Lower lobe of right lung (tissue), 2 donors: ENCODE results near the gene ANKRD42. TPM values are rescaled to one million over a fixed set of nuclear protein-coding genes. Genes with fewer than 3 reads are reported as not detected.

ENCODE experiments used
- ATAC-seq, 2 donors: fragments of 200-7000 bp; cut with Tn5 transposase; one replicate each; pipeline ENCODE4 v1.9.1; 2020 to 2022; ENCODE audit warnings: mild to moderate bottlenecking in 2 of 2, moderate library complexity in 2 of 2
- DNase-seq: peaks from one replicate; pipeline ENCODE4 v3.0.0-alpha.2; 2020
- H3K27ac ChIP-seq: fragments of 200-600 bp; one replicate; pipeline ENCODE4 v1.8.0; 2022
- H3K27me3 ChIP-seq: fragments of 200-600 bp; one replicate; pipeline ENCODE4 v1.8.0; 2022; ENCODE audit warnings: low read depth
- H3K36me3 ChIP-seq: fragments of 200-600 bp; one replicate; pipeline ENCODE4 v1.8.0; 2022; ENCODE audit warnings: mild to moderate bottlenecking
- H3K4me1 ChIP-seq: fragments of 200-600 bp; one replicate; pipeline ENCODE4 v1.8.0; 2022
- H3K4me3 ChIP-seq: fragments of 200-600 bp; one replicate; pipeline ENCODE4 v1.8.0; 2022; ENCODE audit warnings: mild to moderate bottlenecking
- H3K9me3 ChIP-seq: fragments of 200-600 bp; one replicate; pipeline ENCODE4 v1.8.0; 2022
- intact Hi-C: fragments of 100-400 bp; cut with DNase I; formaldehyde crosslinking; loops from one replicate; pipeline ENCODE4 v1.11.0; 2022
- total RNA-seq: library from RNA; stranded (reverse); fragmentation: NEBNext Ultra II Directional; extraction: Animal tissue kit (Norgen Biotek cat#: 25700); gene quantifications from one replicate; pipeline ENCODE4 v1.2.1, GENCODE V29; 2021
- TF ChIP-seq, protein P1 (sequence below): fragments of 200-600 bp; IDR thresholded peaks from one replicate; pipeline ENCODE4 v1.8.0; 2022; ENCODE audit warnings: antibody characterized with exemption, mild to moderate bottlenecking
- donor health status: DM: no; HTN: yes; CAD: no; lungs with severe emphysema.

Gene ANKRD42
- total RNA-seq, 1 donor from 2014 or later = 15.9 TPM

DNA sequence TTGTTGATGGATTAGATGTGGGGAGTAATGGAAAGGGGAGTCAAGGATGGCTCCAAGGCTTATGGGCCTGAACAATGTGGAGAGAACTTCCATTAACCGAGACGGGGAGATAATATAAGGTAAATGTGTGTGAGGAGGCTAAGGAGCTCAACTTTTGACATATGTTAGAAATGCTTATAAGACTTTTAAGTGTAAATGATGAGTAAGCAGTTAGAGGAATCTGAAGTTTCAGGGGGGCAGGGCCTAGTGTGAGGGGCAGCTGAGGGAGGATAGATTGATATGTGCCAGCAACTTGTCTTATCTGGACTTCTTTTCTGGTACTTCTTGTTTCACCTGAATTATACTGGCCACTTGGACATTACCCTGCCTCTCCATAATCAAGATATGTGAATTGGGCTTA lies 29.9 kb downstream of the ANKRD42 start:
- DNase-seq = no peak
- no peak for ATAC-seq
- Histone ChIP-seq H3K36me3 (no peaks in the 10 kb centered on the region), H3K4me3 (no peak overlapping the region), H3K4me1 (no peaks in the 10 kb centered on the region), H3K27me3 (no peaks in the 10 kb centered on the region), H3K27ac (no peak overlapping the region), H3K9me3 (no peaks in the 10 kb centered on the region)
- intact Hi-C loops = no loop called here
- TF ChIP-seq, protein P1, sequence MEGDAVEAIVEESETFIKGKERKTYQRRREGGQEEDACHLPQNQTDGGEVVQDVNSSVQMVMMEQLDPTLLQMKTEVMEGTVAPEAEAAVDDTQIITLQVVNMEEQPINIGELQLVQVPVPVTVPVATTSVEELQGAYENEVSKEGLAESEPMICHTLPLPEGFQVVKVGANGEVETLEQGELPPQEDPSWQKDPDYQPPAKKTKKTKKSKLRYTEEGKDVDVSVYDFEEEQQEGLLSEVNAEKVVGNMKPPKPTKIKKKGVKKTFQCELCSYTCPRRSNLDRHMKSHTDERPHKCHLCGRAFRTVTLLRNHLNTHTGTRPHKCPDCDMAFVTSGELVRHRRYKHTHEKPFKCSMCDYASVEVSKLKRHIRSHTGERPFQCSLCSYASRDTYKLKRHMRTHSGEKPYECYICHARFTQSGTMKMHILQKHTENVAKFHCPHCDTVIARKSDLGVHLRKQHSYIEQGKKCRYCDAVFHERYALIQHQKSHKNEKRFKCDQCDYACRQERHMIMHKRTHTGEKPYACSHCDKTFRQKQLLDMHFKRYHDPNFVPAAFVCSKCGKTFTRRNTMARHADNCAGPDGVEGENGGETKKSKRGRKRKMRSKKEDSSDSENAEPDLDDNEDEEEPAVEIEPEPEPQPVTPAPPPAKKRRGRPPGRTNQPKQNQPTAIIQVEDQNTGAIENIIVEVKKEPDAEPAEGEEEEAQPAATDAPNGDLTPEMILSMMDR = no peak

DNA sequence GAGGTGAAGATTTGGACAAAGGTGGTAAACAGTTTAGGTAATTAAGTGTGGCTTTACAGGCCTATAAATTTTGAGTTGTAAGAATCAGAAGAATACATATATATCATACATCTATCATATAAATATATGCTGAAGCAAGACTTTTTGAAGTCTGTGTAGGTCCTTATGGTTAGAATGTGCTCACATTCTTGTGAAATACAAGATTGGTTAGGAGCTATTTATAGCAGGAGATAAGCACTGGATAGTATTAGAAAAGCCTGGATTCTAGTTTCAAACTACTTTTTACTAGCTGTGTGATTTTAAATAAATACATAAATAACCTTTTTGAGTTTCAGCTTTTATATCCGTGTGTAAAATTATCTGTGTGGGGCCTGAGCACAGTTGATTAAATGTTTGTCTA lies 42.3 kb downstream of the ANKRD42 start:
- Histone ChIP-seq H3K4me3 (no peak overlapping the region), H3K27ac (no peak overlapping the region), H3K9me3 (no peaks in the 10 kb centered on the region), H3K36me3 (no peaks in the 10 kb centered on the region), H3K4me1 (no peaks in the 10 kb centered on the region), H3K27me3 (no peaks in the 10 kb centered on the region)
- ATAC-seq (no peak), DNase-seq (no peak)
- intact Hi-C loops = no loop called here
- TF ChIP-seq, protein P1 = no peak

DNA sequence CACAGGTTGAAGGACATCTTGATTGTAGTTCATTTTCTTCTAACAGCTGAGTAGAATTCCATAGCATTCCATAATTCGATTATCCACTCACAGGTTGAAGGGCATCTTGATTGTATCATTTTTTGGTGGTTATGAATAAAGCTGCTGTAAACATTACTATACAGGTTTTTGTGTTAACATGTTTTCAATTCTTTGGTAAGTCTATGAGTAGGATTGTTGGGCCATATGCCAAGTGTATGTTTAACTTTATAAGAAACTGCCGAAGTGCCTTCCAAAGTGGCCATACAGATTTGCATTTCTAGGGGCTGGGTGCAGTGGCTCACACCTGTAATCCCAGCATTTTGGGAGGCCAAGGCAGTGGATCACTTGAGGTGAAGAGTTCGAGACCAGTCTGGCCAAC lies 44.6 kb downstream of the ANKRD42 start:
- no peak for DNase-seq
- TF ChIP-seq, protein P1 = no peak
- Histone ChIP-seq H3K27me3 (no peaks in the 10 kb centered on the region), H3K36me3 (no peaks in the 10 kb centered on the region), H3K4me1 (no peaks in the 10 kb centered on the region), H3K9me3 (no peaks in the 10 kb centered on the region), H3K27ac (no peak overlapping the region), H3K4me3 (no peak overlapping the region)
- intact Hi-C loops = no loop called here
- ATAC-seq = no peak

DNA sequence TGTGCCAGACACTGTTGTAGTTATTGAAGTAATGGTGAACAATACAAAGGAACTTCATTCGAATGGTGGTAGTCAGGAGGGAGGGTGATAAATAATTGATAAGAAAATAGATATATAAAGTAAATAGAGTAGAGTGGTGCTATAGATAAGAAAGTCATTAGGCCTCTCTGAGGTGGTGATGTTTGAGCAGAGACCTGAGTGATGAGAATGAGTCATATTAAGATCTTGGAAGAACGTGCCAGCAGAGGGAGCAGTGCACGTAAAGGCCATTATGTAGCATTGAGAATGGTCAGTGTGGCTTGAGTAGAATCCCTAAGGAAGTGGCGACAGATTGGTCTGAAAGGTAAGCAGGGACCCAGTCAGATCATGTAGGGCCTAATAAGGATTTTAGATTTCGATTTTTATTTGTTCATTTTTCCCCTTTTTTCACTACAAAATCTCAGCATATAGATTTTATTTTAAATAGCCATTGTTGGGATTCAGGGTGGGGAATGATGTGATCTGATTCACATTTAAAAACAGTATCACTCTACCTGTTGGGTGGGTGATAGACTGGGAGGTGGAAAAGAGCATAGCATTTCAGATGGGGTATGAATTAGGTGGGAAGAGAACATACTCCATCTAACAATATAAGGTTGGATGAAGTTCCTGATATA lies 47.9 kb downstream of the ANKRD42 start:
- Histone ChIP-seq H3K27ac (no peak overlapping the region), H3K36me3 (no peaks in the 10 kb centered on the region), H3K4me3 (no peak overlapping the region), H3K4me1 (no peaks in the 10 kb centered on the region), H3K9me3 (no peaks in the 10 kb centered on the region), H3K27me3 (no peaks in the 10 kb centered on the region)
- TF ChIP-seq, protein P1 = peak; percentile 52
- ATAC-seq = peak; percentile 86 to 90
- DNase-seq = no peak
- intact Hi-C loops = no loop called here

DNA sequence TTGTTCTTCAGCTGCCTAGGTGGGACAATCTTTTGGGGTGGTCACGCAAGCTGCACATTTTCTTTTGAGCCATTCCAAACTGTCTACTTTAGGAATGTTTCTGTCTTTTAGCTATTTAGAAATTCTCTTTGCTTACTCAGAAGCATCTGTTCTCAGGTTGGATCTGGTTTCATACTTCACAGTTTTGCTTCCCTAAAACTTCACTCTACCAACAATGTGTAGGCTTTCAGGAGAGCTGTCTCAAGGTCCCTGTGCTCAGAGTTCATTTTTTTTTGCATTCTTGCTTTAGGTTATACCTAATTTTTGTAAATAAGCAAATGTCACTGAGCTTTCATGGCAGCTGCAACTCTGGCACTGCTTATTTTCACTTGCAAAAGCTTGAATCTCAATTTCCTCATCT lies 55.9 kb downstream of the ANKRD42 start:
- DNase-seq (no peak), ATAC-seq (no peak)
- H3K4me3 ChIP-seq = no peak overlapping the region
- no peaks in the 10 kb centered on the region for H3K36me3 ChIP-seq
- intact Hi-C loops = no loop called here
- H3K27me3 ChIP-seq = no peaks in the 10 kb centered on the region
- no peaks in the 10 kb centered on the region for H3K9me3 ChIP-seq
- TF ChIP-seq, protein P1 = no peak
- no peak overlapping the region for H3K27ac ChIP-seq
- H3K4me1 ChIP-seq = no peaks in the 10 kb centered on the region
